ENCODE measurements around the gene PSMD3. TPM values are rescaled to one million over a fixed set of nuclear protein-coding genes. Genes with fewer than 3 reads are reported as not detected.

Gene PSMD3
- total RNA-seq (71.9 and 92.1 TPM in 2 replicates), polyA plus RNA-seq (114 and 124 TPM in 2 replicates)

- Histone ChIP-seq H3K36me3 (replicated peaks; ENCODE audit: insufficient read depth, low read depth) (no peaks in the 10 kb centered on the region), H3K27me3 (no peaks in the 10 kb centered on the region), H3K9me3 (ENCODE audit: low read depth) (no peaks in the 10 kb centered on the region), H3K4me1 (ENCODE audit: insufficient read depth) (peaks cover 12% of the 10 kb centered on the region), H3K4me2 (peak within 1 kb of the TSS; percentile 95), H4K20me1 (ENCODE audit: insufficient read depth, poor library complexity, severe bottlenecking) (peaks cover 16% of the 10 kb centered on the region), H2AFZ (peak within 1 kb of the TSS; percentile 61), H3K4me3 (peak within 1 kb of the TSS; percentile 50), H3K27ac (peak within 1 kb of the TSS; percentile 91), H3K9me2 (replicated peaks; ENCODE audit: insufficient read depth) (no peaks in the 10 kb centered on the region), H3K79me2 (peaks cover 29% of the 10 kb centered on the region)
- peak; percentile 99 for DNase-seq (ENCODE audit: low spot score)
- TF ChIP-seq EZH2phosphoT487 (IDR thresholded peaks at IDR 0.05; ENCODE audit: low read depth, severe bottlenecking, unreplicated experiment) (no peak), CTCF (IDR thresholded peaks at IDR 0.05; ENCODE audit: poor library complexity) (peak; percentile 84)
- under 1% methylated on average over 83 of the region's 84 CpGs for WGBS (ENCODE audit: low lambda C conversion rate, missing lambda C conversion rate)
Observed at GRCh38 chr17:39980351-39981206, at the start of gene PSMD3. PSMD3 (plus strand) TSS chr17:39980807; CDS start chr17:39980971, 164 bp downstream.

GRCh38 chr17:39933912-39934311 lies 46.7 kb upstream of the PSMD3 start:
- no peak for TF ChIP-seq CTCF (IDR thresholded peaks at IDR 0.05; ENCODE audit: poor library complexity)
- TF ChIP-seq EZH2phosphoT487 (IDR thresholded peaks at IDR 0.05; ENCODE audit: low read depth, severe bottlenecking, unreplicated experiment): no peak
- no peak for TF ChIP-seq EZH2 (IDR thresholded peaks at IDR 0.05; ENCODE audit: borderline replicate concordance)
- Histone ChIP-seq H2AFZ (no peak overlapping the region), H3K27me3 (no peaks in the 10 kb centered on the region), H3K36me3 (replicated peaks; ENCODE audit: insufficient read depth, low read depth) (no peaks in the 10 kb centered on the region), H3K9me2 (replicated peaks; ENCODE audit: insufficient read depth) (no peaks in the 10 kb centered on the region), H3K79me2 (no peaks in the 10 kb centered on the region), H4K20me1 (ENCODE audit: insufficient read depth, poor library complexity, severe bottlenecking) (no peaks in the 10 kb centered on the region), H3K9me3 (ENCODE audit: low read depth) (no peaks in the 10 kb centered on the region), H3K27ac (peak overlapping the region; percentile 10), H3K4me1 (ENCODE audit: insufficient read depth) (peaks cover 1% of the 10 kb centered on the region), H3K4me3 (no peak overlapping the region), H3K4me2 (peak overlapping the region; percentile 58)
- WGBS (ENCODE audit: low lambda C conversion rate, missing lambda C conversion rate): 92% methylated on average over 5 of the region's 5 CpGs
- DNase-seq (ENCODE audit: low spot score): no peak

GRCh38 chr17:39934324-39934723 lies 46.3 kb upstream of the PSMD3 start:
- DNase-seq (ENCODE audit: low spot score): no peak
- H3K4me1 ChIP-seq (ENCODE audit: insufficient read depth): peaks cover 2% of the 10 kb centered on the region
- WGBS (ENCODE audit: low lambda C conversion rate, missing lambda C conversion rate): 56% methylated on average over 5 of the region's 5 CpGs
- no peaks in the 10 kb centered on the region for H3K9me3 ChIP-seq (ENCODE audit: low read depth)
- no peaks in the 10 kb centered on the region for H3K79me2 ChIP-seq
- H3K4me2 ChIP-seq: peak overlapping the region; percentile 58
- no peak for TF ChIP-seq CTCF (IDR thresholded peaks at IDR 0.05; ENCODE audit: poor library complexity)
- no peak for TF ChIP-seq EZH2 (IDR thresholded peaks at IDR 0.05; ENCODE audit: borderline replicate concordance)
- no peak for TF ChIP-seq EZH2phosphoT487 (IDR thresholded peaks at IDR 0.05; ENCODE audit: low read depth, severe bottlenecking, unreplicated experiment)
- no peaks in the 10 kb centered on the region for H3K36me3 ChIP-seq (replicated peaks; ENCODE audit: insufficient read depth, low read depth)
- no peaks in the 10 kb centered on the region for H3K27me3 ChIP-seq
- peak overlapping the region; percentile 10 for H3K27ac ChIP-seq
- no peak overlapping the region for H2AFZ ChIP-seq
- H3K4me3 ChIP-seq: no peak overlapping the region
- no peaks in the 10 kb centered on the region for H3K9me2 ChIP-seq (replicated peaks; ENCODE audit: insufficient read depth)
- no peaks in the 10 kb centered on the region for H4K20me1 ChIP-seq (ENCODE audit: insufficient read depth, poor library complexity, severe bottlenecking)
